Fibroblast of skin of left quadriceps (primary cell): ENCODE data around the gene RAB3IL1.

Source experiments
- DNase-seq, 2 experiments: peaks; one replicate each; pipeline ENCODE4 v3.0.0-alpha.2; 2013; ENCODE audit warnings: low read depth in 2 of 2

The RAB3IL1 gene

DNA sequence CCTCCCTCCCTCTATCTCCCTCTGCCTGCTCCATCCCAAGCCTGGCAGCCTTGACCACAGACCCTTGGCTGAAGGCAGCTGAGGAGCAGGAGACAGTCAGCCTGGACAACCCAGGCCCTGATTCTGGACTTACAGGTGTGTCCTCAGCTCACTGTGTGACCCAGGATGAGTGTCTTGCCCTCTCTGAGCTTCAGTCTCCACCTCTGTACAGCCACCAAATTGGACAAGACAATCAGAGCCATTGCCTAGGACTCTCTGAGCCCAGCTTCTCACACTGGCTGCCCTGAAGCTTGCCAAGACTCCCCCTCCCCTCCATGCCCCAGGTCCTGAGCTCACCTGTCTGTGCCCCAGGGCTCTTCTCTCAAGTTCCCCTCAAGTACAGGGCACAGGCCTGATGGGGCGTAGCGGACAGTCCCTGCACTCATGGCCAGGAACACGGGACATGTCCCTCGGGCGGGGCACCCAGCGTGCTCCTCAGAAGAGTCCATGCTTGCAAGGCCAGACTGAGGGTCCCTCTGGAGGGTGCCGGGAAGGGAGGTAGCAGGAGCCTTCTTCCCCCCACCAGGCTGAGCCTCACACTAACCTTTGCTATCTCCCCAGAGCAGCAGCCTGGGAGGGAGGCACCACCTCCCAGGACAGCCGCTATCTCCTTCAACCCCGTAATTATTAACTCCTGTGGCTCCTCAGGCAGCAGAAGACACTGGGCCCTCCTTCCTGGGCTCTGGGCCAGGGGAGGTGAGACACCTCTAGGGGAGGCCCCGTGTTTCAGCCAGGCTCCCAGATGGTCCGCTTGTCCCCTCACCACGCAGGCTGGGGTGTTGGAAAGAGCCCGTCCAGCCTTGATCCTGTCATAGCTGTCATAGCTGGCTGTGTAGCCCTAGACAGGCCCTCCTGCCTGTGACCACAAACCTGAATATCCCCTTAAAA lies 2.6 kb upstream of the RAB3IL1 start:
- DNase-seq: no peak

DNA sequence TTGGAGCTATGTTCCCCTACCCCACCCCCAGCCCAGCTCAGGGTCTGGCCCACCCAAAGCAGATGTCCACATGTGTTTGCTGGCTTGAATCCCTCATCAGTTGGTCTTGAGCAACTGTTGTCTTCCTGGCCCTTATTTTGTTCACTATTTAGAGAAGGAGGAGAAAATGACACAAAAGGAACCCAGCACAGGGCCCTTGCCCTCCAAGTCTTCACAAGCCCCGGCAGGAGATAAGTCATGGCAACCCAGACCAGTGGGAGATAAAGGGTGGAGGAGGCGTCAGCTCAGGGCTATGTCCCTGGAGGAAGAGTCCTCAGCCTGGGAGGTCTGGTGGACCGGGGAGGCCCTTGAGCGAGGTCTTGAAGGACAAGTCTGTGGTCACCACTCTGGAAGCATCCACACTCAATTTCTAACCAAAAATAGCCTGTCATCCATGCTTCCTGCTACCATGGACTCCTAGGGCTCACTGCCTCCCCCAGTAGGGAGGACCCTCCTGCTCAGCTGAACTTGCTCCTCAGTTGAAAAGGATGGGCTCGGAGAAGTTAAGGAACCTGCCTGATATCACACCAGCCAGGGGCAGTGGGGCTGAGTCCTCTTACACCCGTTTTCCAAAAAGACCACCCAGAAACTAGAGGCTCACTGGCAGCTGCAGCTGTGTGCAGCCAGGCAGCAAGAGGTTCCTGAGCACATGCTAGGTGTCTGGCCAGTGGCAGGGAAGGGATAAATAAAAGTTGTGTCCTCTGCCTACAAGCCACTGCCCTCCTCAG lies 1.8 kb upstream of the RAB3IL1 start:
- no peak for DNase-seq

GRCh38 chr11:61918251-61918937 lies 1.0 kb upstream of the RAB3IL1 start:
- DNase-seq: no peak

DNA sequence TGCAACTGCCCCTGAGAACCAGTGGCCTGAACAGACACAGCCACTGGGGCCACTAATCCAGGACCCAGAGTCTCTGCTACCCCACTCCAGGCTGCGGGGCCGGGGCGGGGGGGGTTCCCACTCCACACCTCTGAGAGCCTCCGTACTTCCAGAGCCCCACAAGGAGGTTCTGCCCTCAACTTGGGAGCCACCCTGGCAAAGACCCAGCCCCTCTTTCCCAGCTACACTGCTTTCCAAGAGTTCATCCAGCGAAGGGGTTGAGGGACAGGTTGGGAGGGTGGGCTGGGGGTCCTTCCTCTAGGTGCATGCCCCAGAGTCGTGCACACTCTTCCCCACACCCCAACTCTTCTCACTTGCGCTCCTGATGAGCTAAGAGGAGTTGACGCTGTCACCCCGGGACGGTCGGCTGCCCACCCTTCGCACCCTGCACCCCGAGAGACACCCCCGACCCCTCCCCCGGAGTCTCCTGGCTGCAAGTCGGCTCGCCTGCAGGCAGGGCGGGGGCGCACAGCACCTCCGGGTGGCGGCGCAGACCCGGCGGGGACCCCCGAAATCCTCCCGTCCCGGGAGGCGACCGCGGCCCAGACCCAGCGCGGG lies 531 bp downstream of the RAB3IL1 start:
- DNase-seq: no peak

DNA sequence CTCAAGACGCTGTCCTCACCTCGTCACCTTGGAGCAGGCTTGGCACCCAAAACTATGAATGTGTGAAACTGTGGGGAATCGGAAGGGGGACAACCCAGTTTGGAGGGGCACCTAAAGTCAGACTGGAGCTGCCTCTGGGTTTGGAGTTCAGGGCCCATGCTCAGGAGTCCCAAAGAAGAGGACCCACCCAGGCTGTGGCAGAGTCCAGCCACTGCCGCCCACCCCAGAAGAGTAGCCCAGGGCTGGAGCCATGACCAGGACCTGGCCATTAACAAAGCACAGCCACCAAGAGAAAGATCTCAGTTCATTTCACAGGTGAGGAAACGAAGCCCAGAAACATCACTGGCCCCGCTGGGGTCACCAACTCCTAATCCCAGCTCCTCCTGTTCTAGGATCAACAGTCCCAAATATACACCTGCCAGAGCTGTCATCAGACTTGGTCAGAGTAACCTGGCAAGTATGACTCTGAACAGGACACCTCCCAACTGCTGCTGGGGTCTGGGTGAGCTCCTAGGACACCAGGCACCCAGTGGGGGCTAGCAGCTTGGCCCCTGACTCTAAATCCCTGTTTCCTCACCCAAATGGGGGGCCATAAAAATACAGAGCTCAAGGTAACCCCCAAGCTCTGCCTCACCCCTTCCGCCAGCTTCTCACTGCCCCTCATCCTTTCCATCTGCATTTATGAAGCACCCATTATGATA lies 2.7 kb downstream of the RAB3IL1 start:
- DNase-seq: no peak

DNA sequence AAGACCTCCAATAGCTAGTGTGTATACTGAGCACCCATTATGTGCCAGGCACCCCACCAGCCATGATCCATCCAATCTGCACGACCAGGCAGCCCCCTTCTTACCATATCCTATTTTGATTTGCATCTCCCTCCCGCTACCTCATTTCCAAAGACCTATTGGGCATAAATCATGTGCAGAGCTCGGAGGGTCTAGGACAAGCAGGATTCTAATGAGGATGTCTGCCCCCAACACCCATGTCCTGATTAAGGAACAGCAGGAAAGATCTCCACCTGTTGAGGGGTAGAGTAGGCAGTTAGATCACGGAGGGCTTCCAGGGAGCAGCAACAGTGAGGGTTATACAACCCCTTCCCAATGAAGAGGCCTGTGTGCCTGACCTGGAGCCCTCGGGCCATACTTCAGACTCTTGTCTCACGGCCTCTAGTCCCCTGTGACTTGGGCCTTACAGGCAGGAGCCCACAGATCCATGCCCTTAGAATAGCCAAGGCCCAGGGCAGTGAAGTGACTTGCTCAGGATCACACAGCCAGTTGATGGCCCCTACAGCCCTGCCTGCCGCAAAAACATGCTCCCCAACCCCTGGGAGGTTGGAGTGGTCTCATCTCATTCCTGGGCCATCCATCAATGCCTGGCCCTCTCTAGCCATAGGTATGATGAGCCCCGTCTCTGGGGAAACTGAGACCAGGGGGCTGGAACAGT lies 3.5 kb downstream of the RAB3IL1 start:
- no peak for DNase-seq

DNA sequence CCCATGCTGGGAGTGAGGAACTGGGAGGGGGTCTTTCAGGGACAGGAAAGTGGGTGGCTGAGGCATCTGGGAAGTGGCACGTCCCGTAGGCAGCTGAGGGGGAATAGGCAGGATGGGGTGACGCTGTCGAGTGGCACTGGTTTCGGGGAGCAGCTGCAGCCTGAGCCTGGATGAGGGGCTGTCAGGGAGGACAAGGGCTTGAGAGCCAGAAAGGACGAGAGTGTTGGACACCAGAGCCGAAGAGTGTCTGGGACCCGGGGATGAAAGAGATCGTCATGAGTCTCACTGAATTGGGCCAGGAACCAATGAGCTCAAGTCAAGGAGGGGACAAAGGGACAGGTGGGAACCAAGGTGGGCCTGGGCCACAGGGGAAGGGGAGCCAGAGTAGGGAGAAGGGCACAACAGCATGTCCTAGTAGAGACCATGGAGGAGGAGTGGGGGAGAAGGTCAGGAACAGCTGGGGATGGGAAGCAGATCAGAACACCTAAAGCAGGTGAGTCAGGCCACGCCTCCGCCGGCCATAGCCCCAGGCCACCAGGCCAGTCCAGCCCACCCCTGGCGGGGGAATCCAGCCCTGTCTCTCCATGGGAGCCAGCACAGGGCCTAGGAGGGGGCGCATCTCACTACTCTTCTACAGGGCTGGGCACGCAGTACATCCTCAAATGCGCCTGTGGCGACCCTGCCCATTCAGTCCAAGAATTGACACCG lies 4.2 kb downstream of the RAB3IL1 start:
- DNase-seq: no peak

GRCh38 chr11:61912530-61912898 lies 4.9 kb downstream of the RAB3IL1 start:
- no peak for DNase-seq

DNA sequence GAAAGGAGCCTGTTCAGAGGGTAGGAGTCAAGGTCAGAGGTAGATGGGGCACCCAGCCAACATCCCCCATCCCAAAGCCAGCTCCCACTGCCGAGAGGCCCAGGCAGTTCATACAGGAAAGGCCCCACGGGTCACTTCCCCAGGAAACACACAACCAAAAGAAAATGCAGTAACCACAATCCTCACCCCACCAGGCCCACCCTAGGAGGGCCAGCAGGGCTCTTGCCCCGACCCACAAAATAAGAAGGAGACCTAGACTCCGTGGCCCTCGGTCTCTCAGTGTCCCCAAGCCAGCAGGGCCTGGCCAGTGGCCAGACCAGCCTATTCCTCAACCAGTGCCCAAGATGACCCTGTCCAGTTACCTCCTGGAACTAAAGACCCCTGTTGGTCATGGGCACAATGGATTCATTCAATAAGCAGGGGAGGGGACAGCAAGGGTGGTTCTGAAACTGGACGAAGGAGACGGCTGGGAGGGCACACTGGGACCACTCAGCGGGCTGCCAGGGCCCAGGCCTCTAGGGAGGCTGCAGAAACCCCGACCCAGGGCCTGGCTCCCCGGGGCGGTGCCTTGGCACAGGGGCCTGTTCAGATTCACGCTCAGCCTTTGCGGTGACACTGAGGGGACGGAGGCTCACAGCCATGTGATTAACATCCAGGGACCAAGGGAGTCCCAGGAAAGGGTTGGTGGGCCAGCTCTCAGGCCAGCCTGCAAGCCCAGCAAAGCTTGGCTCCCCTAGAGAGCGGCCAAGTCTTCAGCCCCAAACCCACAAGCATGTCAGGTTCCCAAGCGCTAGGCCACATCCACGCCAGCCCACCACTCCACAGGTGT lies 5.5 kb downstream of the RAB3IL1 start:
- no peak for DNase-seq

- no peak for DNase-seq
Measured at GRCh38 chr11:61911128-61911700, 6.2 kb downstream of the RAB3IL1 start.

GRCh38 chr11:61910187-61911127 lies 6.9 kb downstream of the RAB3IL1 start:
- no peak for DNase-seq

GRCh38 chr11:61908730-61909316 lies 8.5 kb downstream of the RAB3IL1 start:
- DNase-seq: no peak

DNA sequence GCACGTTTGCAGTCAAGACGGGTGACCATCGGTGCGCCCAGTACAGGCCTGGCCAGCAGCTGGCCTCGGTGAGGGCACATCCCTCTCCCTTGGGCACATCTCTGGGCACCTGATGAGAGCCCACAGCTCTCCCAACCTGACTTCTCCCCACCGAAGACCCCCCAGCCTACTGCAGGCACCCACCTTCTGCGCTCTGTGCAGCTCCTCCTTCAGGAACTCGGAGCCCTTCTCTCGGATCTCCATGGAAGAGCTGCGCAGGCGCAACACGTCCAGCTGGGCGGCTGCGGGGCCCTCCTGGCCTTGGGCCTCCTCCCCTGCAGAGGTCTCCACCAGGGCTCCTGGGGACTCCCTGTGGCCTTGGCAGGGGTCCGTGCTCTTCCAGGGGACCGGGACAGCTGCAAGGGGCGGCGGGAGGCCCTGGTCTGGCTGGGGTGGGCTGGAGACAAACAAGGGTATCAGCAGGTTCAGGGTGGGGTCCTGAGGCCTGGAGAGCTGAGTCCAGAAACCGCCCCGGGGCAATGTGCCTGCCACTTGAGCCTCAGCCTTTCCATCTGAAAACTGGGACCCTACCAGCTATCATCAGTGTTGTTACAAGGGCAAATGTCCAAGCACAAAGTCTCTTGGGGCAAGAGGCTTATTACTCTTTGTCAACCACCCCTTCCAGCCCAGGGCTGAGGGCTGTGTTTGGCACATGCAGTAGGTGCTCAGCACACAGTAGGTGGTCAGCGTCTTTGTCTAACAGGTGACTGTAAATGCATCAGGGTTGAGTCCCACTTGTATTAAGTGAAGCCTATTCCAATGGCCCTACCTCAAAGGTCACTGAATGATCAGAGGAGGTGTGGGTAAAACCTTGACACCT lies 9.3 kb downstream of the RAB3IL1 start:
- no peak for DNase-seq

GRCh38 chr11:61907282-61907681 lies 10.1 kb downstream of the RAB3IL1 start:
- no peak for DNase-seq

DNA sequence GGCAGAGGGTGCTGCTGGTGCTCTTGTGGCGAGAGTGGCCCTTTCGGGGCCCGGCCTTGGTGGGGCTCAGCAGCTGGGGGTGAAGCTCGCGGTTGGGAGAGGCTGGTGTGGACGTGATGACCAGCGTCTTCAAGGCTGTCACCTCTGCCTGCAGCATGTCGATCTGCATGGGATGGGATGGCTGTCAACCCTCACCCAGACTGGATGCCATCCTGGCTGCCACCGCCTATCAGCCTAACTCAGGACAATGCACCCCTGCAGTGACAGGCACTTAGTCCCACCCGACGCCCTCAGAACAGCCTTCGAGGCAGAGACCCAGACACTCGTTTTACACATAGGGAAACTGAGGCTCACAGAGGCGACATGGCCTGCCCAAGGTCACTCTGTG lies 10.8 kb downstream of the RAB3IL1 start:
- no peak for DNase-seq

DNA sequence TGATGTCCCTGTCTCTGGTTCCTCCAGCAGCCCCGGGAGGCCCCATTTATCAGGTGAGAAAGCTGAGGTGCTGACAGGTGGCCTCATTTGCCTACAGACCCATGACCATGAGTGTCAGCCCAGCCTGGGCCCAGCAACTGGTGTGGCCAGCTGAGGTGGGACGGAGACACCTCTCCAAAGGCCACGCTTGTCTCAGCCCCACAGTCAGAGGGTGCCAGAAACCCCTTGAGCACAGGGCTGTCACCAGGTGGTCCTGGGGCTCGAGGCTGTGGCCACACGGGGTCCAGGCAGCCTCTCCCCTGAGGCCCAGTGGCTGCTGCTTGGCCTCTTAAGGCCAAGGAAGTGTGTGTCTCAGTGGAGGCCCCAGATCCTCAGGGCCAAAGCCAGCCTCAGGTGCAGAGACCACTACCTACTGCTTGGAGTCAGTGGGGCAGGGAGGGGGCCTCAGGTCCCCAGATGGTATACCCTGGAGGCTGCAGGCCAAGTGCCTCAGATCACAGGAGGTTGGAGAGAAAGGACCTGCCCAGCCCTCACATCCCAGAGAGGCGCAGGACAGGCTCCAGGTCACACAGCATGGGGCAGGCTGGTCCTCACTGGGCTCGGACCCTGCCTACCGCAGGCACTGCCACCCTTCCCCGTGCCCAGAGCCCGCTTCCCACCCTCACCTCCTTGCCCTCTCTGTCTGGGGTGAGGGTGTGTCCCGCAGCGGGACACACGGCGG lies 11.4 kb downstream of the RAB3IL1 start:
- no peak for DNase-seq
